A673 (cell line): ENCODE measurements around the gene CRPPA.

Experiments
- EZH2 ChIP-seq: fragments of 200-600 bp; sonication (generic); IDR thresholded peaks from 2 replicates; pipeline ENCODE4 v1.6.1; 2017; ENCODE audit warnings: borderline replicate concordance, low read depth, mild to moderate bottlenecking, mixed read lengths, antibody characterized with exemption, low read length; ENCODE audit not compliant: poor library complexity, severe bottlenecking
- TF ChIP-seq, protein P1 (sequence below): fragments of 300-800, 200-600 bp; sonication (generic); conservative IDR thresholded peaks from 2 replicates; pipeline ENCODE4 v1.5.1; 2017; ENCODE audit warnings: low read depth, mild to moderate bottlenecking, antibody characterized with exemption, low read length, moderate library complexity, mixed read lengths

DNA sequence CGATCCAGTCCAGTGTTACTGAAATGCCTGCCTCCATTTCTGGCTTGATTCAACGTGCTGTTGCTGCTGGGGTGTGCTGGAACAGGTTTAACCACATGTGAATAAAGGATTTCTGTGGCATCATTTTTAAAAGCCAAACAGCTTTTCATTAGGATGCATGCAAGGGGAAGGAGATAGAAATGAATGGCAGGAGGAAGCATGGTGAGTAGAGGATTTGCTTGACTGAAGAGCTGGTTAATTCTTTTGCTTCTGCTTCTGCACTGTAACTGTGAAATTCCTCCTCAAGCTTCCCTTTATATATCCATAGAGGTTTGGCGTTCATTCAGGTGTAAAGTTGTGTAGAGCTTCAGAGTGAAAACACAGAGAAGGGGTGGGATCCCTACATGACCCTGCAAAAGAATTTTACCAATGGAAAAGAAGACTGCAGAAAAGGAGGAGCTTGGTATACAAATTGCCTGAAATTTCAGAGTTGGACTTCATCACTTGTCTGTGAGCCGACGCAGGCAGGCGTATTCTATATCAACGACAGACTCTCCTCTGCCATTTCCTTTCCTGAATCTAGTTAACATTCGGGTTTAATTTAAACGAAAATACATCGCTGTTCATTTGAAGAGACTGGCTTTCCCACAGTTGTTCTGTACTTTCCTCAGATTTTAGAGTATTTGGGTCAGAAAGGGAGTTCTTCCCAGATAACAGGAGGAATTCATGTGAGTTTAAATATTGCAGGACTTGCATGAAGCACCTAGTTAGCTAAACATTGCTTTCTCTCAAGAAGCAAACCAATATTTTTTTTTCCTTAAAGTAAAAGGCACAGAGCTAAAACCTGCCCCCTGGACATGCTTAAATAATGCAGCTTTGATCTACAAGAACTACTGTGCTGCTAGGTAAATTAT lies 44.4 kb upstream of the CRPPA start, which contains the start of gene SOSTDC1:
- TF ChIP-seq, protein P1, sequence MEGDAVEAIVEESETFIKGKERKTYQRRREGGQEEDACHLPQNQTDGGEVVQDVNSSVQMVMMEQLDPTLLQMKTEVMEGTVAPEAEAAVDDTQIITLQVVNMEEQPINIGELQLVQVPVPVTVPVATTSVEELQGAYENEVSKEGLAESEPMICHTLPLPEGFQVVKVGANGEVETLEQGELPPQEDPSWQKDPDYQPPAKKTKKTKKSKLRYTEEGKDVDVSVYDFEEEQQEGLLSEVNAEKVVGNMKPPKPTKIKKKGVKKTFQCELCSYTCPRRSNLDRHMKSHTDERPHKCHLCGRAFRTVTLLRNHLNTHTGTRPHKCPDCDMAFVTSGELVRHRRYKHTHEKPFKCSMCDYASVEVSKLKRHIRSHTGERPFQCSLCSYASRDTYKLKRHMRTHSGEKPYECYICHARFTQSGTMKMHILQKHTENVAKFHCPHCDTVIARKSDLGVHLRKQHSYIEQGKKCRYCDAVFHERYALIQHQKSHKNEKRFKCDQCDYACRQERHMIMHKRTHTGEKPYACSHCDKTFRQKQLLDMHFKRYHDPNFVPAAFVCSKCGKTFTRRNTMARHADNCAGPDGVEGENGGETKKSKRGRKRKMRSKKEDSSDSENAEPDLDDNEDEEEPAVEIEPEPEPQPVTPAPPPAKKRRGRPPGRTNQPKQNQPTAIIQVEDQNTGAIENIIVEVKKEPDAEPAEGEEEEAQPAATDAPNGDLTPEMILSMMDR, result no peak
- TF ChIP-seq EZH2, result no peak
